HG03108 (cell line): ENCODE data around the gene GLB1L.

Experiments
- ATAC-seq: cut with Tn5 transposase; IDR thresholded peaks from one replicate; pipeline ENCODE4 v1.9.1; 2021; ENCODE audit warnings: moderate library complexity; ENCODE audit not compliant: unreplicated experiment

The GLB1L gene

DNA sequence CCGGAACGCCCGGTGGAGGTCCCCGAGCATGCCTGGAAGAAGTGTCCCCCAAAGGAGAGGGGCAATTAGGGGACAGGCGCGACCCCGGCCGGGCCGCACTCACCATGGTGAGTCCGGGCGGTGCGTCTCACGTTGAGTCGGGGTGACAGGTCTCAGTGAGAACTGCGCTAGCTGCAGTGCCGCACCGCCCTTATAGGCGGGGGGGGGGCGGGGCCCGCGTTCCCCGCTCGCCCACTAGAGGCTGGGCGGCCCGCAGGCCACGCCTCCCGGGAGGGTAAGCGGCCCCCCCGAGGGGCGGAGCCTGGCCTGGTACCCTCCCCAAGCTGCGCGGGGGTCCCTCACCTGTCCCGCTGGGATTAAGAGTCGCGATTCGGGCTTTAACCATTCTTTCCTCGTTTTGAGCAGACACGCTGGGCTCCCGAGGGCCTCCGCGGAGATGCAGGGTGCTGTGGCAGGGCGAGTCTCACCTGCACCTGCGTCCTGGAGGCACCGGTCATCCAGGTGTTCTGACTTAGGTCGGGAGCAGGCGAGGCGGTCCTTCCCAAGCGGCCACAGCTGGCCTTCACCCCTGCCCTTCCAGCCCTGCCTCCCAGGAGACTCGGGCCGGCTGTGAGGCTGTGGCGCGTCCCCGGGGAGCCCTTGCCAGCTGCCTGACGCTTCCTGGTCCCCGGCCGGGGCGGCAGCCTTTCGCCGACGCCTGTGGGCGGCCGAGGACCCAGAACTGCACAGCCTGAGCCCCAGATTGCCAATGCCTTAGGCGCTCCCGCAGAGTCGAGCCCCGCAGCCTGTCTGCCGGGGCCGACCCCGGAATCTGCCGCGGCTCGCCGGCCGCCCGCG, 8.7 kb upstream of the GLB1L start, which contains the start of gene TUBA4A:
TUBA4A (minus strand) TSS at position 166 of the 837 bp plus-strand sequence; CDS start at position 106, 60 bp downstream.
- peak; percentile 41 for ATAC-seq

DNA sequence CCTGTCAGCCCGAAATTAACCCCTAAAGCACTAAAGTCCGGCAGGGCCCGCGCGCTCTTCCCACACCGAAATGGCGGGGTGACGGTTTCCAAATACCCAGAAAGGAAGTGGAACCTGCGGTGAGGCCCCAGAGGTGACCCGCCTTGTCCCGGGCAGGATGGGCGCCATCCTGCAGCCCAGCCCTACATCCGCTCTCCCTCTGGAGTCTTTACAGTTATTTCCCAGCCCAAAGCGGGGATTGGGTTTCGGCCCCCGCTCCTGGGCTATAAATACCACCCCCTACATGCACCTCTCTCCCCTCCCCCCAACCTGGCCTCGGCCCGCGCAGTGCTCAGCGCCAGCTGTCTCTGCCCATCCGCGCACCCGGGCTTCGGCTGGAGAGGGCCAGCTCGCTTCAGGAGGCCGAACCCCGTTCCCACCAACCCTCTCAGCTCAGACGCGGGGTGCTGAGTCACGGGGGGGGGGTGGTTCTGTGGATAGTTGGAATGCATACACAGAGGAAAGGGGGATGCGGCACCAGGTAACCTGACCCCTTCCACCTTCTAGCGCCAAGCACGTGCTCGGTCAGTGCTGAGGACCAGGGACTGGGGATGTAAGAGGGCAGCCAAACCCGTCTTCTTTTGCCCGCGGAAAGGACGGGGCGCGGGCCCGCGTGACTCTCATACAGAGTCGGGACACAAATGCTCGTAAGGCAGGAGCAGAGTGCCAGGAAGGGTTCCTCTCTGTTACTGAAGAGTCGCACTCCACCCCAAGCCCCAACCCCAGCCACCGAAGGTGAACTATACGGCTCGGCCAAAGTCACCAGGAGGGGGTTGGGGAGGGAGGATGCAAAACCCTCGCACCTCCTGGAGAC, 7.9 kb upstream of the GLB1L start, which contains the start of gene TUBA4B:
TUBA4B (plus strand) TSS at position 344 of the 853 bp plus-strand sequence; CDS start at position 509, 165 bp downstream.
- no peak for ATAC-seq

DNA sequence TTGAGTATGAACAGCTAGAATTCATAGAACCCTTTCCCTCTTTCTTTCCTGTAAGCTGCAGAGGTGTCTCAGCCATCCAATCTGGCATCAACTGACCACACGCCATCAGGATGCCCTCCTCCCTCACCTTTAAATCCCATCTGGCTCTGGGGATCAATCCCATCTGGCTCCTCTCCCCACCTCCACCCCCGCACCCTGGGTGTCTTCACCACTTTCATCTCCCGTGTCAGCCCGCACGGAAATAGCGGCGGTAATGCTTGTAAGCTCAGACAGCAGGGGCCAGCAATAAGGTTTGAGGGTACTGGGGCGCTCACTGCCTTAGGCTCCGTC, 7.3 kb upstream of the GLB1L start:
- no peak for ATAC-seq

DNA sequence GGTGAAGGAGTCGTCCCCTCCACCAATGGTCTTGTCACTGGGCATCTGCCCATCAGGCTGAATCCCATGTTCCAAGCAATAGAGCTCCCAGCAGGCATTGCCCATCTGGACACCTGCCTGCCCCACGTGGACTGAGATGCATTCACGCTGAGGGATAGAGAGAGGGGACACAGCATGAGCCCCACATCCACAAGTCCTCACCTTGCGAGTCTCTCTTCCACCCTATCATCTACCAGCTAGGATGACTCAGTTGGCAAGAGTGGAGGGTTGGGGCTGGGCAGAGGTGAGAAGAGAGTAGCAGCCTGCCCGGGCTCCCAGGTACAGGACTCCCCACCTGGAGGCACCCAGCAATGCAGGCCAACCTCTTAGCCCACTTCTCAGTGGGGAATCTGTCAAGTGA, 6.8 kb upstream of the GLB1L start:
- ATAC-seq, result no peak

DNA sequence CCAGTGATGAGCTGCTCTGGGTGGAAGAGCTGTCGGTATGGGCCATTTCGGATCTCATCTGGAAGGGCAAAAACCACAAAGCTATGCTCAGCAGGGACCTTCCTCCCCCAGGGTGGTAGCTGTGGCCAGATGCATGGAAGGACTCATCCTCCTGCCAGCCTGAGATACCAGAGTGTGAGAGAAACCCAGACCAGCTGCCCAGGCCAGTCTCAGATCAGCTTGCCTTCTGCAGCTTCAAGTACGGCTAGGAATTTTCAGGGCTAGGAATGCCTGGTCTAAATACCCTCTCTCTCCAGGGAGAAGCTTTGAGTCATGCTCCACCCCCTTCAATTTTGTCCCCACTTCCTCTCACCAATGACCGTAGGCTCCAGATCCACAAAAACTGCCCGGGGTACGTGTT, 6.4 kb upstream of the GLB1L start:
- ATAC-seq, result no peak

DNA sequence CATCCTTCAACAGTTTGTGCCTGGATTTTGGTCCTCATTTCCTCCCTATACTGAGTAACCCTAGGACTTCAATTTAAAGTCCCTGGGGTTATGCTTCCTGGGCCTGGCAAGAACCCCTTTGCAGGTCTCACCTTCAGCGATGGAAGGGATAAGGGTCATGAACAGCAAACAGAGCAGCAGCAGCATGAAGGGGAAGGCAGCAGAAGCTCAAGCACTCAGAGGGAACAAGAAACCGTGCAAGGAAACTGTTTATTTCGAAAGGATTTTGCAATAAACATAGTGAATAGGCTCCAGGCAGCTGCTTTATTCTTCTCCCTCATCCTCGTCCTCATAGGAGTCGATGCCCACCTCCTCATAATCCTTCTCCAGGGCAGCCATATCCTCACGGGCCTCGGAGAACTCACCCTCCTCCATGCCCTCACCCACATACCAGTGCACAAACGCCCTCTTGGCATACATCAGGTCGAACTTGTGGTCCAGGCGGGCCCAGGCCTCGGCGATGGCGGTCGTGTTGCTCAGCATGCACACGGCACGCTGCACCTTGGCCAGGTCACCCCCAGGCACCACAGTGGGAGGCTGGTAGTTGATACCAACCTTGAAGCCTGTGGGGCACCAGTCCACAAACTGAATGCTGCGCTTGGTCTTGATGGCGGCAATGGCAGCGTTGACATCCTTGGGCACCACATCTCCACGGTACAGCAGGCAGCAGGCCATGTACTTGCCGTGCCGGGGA, 5.0 kb upstream of the GLB1L start:
- no peak for ATAC-seq

DNA sequence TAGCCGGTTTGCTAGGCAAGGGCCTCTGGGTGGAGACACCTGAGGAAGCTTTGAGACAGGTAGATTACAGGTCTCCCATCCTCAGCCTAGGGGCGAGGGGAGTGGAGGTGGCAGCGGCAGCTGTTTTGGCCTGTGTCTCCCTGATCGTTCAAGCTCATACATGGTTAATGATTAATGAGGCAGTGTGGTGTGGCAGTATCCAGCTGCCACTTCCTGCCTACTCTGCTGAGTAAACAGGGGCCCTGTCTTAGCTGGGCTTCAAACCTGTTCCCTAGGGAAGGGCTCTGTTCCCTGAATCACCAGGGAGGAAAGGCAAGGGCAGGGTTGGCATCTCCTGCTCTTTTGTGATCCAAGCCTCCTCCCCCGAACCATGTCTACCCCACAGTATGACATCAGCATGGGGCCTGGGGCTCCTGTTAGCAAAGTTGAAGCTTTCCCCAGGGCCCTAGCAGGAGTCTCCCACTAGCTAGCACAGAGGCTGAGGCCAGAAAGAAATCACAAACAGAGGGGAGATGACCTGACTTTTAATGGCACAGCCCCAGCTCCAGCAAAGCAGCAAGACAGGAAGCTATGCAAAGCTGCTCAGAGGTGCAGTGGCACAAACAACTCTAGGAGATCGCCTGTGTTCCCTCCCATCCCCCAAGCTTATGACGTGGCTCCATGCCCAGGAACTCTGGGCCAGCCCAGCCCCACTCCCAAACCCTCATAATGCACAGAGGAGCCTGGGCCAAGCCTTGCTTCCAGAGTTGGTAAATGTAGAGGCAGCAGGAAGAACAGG, 4.1 kb upstream of the GLB1L start:
- ATAC-seq, result peak; percentile 44

DNA sequence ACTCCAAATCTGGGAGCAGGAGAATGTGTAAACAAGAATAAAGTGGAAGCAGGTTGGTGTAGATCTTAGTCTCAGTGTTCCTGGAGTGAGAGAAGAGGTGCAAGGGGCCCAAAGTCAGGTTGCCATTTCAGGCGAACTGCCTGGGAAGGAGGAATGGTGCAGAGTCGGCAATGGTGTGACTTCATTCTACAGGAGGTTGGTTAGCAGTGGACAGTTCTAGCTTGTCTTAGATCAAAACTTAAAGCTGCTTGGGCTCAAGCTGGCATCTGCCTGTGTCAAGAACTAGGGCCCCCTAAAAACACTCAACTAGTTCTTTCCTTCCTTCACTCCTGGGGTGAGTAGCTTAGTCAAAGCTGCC, 3.6 kb upstream of the GLB1L start:
- no peak for ATAC-seq

DNA sequence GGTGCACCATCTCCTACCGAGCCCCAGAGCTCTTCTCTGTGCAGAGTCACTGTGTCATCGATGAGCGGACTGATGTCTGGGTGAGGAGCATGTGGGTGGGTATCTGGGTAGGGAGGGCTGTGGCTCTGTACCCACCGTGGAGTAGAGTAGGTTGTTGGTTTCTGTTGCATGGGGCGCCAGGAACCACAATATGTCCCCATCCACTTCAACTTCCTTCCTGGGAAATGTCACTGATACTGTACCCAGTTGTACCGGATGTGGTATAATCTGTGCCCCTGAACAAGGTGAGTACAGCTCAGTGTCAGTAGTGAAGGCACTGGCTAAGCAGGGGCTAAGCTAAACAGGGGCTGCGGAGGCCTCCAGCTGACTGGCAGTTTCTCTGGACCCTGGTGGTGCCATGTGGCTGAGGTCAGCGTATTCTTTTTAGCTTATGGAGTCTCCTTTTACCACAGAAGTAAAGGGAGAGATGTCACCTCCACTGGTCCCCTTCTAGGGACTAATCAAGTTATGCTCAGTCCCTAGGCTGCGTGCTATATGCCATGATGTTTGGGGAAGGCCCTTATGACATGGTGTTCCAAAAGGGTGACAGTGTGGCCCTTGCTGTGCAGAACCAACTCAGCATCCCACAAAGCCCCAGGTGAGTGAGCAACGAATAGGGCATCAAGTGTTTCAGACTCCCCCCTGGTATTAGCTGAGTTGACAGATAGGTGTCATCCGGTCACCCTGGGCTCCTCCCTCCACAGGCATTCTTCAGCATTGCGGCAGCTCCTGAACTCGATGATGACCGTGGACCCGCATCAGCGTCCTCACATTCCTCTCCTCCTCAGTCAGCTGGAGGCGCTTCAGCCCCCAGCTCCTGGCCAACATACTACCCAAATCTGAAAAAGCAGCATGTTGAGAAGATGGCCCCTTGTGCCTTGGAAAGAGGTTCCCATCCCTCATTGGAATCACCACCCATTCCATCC, 2.7 kb upstream of the GLB1L start:
- ATAC-seq, result peak; percentile 20

DNA sequence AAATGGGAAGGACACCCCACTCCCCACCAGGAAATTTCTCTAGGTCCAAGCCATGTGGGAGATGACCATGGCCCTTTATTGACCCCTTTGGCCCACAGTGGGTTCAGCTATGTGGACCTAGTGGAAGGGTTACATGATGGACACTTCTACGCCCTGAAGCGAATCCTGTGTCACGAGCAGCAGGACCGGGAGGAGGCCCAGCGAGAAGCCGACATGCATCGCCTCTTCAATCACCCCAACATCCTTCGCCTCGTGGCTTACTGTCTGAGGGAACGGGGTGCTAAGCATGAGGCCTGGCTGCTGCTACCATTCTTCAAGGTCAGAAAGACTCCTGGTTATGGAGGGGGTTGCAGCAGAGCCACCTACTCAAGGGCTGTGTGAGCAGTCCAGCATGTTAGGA, 1.3 kb upstream of the GLB1L start:
- ATAC-seq, result no peak

DNA sequence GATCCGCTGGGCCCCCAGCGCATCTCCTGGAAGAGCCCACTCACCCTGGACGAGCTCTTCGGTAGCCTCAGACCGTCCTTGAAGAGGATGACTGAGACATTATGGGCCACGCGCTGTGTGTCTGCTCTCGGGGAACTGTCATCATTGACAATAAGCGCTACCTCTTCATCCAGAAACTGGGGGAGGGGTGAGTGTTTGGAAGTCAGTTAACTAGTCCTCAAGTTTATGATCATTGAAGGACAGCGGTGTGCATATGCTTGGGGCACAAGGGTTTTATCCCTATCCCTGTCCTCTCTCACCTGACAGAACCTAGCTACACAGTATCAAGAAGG, 621 bp upstream of the GLB1L start:
- ATAC-seq, result no peak

DNA sequence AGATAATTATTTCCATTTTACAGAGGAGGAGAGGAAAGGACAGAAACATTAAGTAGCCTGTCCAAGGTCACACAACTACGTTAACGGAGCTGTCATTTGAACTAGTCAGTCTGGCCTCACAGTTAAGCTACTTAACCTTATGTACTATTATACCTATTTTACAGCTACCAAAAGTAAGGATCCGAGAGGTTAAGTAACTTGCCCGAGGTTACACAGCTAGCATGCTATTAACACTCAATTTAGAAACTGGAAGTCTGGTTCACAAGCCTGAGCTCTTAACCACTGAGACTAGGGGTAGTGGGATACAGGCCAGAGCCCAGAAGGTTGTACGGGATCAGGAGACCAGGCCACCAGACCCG, 476 bp downstream of the GLB1L start:
- no peak for ATAC-seq

DNA sequence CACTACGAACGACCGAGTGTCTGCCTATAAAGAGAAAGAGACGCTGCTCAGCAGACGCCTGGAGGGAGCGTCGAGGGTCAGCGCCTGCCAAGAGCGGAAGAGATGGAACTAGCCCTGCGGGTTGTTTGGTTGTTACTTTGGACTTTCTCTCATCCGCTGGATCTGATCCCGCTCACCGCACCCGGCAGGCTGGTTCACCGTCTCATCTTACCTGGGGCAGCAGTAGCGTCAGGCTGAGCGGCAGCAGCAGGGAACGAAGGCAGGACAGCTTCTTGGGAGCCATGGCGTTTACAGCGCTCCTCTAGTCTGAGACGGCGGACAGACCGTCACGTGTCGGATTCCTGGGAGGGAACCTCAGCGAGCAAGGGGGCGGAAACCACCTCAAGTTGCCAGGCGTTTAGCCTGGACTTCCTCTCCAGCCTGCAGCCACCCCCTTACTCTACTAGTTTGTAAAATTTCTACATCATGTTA, 1.9 kb downstream of the GLB1L start:
- no peak for ATAC-seq

DNA sequence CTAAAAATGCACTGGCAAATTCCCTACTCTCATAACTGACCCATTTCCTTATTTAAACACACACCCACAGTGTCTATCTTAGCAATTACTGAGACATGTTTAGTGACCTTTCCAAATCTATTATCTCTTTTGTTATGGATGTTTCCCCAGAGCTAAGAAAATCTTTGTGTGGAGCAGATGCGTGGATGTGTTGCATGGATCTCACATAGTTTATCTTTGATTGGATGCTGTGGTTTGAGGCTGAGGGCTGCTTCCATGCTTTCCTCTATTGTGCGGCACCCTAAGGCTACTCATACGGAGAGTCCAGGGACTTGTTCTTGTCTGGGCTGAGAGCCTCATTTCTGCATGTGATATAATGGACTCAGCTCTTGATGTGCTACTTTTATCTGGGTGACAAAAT, 10.9 kb downstream of the GLB1L start:
- no peak for ATAC-seq

DNA sequence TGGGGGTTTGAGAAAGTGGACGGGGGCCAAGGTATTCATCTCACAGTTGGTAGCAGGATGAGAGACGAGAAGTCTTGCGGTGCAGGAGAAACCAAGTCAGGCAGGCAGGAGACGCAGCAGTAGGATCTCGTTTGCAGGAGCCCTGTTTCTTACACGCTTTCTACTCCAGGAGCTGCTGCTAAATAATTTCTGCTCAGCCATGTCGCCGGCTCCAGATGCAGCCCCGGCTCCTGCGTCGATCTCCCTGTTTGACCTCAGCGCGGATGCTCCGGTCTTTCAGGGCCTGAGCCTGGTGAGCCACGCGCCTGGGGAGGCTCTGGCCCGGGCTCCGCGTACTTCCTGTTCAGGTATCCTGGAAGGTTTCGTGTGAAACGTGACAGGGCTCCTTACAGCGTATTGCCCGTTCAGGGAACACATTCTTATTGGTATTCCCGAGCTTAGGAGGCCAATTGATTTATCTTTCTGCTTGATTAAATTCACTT, 15.1 kb downstream of the GLB1L start:
- ATAC-seq, result no peak

DNA sequence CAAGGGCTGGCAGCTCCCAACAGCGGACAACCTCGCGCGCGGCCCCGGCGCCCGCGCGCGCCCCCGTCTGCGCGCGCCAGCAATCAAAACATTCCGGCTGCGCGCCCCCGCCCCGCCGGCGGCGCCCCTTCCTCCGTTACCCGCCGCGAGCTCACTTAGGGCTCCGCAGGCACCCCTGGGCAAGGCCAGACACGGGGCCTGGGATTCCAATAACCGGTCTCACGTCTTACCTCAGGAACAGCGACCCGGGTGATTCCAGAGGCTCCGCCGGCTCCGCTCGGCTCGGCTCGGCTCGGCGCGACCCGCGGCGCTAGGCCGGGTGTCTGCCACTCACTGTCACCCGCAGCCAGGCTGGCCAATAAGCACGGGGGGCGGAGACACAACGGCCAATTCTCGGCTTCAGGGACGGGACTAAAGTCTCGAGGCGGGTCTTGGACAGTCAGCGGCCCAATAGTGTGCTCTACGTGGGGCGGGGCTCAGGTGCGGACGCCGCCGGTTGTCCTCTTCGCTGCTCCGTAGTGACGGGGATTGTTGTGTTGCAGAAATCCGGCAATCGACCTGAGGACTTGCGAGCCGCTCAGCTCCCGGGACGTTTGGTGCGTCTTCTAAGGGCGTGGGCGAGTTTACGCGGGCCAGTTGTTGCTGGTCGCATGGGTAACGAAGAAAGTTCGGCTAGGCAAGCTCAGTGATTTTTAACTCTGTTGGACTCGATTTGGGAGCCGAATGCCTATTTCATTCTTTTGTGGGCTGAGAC, 15.8 kb downstream of the GLB1L start, which contains the start of the genes ANKZF1 and ATG9A:
ANKZF1 (plus strand) TSS at position 502 of the 754 bp plus-strand sequence. CDS start 452 bp downstream, outside the sequence.
ATG9A (minus strand) TSS at position 332 of the 754 bp plus-strand sequence. CDS start 1,612 bp downstream, outside the sequence.
- peak; percentile 97 for ATAC-seq

DNA sequence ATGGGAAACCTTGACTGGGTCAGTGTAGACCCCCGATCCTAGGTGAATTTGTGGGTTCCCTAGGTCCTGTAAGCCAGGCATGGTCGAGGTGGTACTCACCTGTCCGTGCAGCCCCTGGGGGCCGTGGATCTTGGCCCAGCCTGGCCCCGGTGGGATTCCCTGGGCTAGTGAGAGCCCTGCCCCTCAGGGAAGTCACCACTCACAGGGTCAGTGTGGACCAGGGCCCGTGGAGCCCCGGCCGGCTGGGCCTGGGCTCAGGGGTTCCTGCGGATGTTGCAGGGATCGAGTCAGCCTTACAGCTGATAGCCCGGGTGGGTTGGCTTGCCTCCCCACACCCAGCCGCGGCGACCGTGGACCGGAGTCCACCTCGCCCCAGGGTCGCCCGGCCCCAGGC, 16.3 kb downstream of the GLB1L start:
- ATAC-seq, result no peak
